Activated CD4-positive, alpha-beta T cell treated with anti-CD3 and anti-CD28 coated beads, Interleukin-10, Interleukin-2, amounts not matched to agents 100 ng/mL and 50 ng/mL, durations not matched to agents 16 hours and 8 hours (primary cell): Measurements from ENCODE around the gene RCOR2.

Experiments
- DNase-seq: peaks from one replicate; pipeline ENCODE4 v3.0.0-alpha.2; 2020

Gene RCOR2

GRCh38 chr11:63922673-63923192, 5.8 kb upstream of the RCOR2 start:
- DNase-seq = no peak

- DNase-seq = peak; percentile 39
Measured at GRCh38 chr11:63920939-63921417, 4.0 kb upstream of the RCOR2 start.

DNA sequence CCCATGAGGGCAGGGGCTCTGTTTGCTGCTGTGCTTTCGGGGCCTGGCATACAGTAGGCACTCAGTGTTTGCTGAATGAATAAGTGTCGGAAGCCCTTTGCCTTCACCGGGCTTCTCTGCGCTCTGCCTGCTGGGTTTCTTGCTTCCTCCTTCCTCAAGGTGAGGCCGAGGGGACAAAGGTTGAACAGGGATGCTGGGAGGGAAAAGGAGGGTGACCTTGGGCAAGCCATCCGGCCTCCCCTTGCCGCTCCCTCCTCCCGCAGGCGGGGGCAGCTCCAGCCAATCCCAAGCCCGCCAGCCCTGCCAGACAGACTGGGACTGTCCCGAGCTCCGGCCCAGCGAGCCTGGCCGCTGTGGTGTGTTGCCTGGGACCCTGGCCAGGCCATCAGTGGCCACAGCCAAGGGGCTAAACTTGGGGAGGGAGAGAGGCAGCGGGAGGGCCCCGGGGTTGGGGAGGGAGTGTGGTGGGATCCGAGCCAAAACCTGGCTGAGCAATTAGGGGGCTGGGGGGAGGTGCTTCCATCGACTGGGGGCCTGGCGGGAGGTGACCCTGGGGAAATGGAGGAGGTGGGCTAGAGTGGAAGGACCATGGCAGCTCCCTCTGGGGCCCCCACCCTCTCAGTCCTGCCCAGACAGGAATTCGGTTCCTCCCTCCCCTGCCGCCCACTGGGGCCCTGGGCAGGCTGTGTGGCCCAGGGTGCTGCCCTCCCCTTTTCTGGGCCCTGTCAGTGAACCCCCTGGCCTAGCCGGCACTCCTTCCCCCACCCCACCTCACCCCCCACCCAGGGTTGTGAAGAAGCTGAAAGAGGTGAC, 3.4 kb upstream of the RCOR2 start:
- DNase-seq = no peak

DNA sequence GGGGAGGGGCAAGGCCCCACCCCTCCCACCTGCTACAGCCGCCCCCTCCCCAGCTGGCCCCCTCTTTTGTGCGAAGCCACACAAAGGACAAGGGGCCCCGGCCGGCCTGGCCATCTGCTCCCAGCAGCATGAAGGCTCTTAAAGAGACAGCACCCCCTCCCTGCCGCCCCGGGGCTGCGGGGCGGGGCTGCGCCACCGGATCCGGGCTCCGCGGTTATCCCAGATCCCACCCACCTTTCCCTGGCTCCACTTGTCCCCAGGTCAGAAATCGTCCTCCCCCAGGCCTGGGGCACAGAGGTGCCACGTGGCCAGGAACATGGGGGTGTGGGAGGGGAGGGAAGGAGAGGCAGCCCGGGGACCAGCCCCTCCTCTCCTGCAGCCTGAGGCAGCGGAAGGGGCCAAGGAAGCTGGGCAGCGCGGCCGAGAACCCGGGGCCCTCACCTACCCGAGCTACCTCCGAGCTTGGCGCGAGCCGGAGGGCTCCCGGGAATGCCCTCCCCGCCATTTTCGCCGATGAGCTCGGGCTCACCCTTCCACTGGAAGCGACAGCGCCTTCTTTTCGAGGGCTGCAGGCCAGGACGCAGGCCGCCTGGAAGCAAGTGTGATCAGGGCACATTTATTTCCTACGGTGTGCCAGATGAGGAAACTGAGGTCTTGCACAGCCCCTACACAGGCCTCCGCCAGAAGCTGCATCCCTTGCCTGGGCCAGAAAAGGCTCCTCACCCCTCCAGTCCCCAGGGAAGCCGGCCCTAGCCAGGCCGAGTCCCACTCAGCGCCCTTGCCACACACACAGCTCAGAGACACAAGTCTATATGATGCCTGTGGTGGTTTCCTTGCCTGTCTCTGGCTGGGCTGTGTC, 2.5 kb upstream of the RCOR2 start:
- DNase-seq = no peak

DNA sequence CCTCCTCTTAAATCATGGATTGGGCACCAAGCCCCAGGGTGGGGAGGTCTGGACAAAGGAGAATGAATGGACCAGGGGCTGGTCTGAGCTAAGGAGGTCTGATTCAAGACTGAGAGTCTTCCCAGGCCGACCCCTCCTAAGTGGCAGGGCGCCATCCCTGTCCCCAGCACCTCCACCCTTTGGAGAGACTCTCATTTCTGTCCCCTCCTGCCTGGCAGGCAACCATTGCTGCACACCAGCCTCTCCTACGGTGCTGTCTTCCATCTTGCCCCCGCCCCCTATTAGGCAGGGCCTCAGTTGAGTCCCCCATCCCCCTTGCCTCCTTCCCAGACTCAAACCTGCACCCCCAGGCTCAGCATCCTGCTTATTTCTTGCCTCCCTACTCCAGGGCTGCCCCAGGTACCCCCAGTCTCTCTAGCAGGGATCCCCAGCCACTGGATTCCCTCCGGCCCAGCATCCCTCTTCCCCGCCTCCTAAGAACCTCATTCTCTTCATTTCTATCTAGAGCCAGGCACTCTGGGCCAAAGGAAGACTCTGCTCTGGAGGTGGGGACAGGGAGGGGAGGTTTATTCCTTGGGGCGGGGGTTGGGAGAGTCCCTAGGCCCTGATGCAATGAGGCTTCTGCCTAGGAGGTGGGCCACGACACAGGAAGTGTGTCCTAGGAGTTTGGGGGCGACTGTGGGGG, 1.7 kb upstream of the RCOR2 start:
- no peak for DNase-seq

- peak; percentile 26 for DNase-seq
Measured at GRCh38 chr11:63917692-63918506, 935 bp upstream of the RCOR2 start.

DNA sequence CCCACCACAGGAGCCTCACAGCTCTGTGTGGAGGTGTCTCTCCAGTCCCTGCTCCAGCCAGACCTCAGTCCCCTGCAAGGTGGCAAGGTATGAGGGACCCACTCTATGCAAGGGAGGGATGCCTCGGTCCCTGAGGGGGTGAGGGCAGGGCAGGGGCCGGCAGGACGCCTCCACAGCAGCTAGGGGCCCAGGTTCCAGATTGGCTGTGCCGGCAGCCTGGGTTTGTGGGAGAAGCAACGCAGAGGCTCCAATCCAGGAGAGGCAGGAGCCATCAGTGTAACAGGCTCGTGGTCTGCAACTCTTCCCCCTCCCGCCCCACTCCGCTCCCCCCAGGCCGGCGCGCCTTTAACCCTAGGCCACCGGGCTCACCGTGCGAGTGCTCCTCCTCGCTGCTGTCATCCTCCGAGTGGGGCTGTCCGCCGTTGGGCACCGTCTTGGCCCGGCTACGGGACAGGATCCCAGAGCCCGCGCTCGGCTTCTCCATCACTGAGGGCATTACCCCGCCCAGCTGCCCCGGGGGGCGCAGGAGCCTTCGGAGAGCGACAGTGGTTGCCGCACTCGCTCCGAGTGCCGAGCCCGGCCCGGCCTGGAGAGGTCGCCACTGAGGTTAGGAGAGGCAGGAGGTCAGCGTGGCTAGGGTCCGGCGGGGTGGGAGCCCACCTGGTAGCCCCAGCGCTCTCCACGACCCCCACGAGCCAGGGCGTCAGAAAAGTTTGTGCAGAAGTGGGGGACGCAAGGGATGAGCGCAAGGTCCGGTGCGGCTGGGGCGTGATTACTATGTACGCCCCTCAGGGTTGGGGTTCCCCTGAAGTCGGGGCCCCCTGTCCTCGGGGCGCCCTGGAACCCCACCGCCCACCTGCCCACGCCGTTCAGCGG, 765 bp downstream of the RCOR2 start:
- peak; percentile 32 for DNase-seq

DNA sequence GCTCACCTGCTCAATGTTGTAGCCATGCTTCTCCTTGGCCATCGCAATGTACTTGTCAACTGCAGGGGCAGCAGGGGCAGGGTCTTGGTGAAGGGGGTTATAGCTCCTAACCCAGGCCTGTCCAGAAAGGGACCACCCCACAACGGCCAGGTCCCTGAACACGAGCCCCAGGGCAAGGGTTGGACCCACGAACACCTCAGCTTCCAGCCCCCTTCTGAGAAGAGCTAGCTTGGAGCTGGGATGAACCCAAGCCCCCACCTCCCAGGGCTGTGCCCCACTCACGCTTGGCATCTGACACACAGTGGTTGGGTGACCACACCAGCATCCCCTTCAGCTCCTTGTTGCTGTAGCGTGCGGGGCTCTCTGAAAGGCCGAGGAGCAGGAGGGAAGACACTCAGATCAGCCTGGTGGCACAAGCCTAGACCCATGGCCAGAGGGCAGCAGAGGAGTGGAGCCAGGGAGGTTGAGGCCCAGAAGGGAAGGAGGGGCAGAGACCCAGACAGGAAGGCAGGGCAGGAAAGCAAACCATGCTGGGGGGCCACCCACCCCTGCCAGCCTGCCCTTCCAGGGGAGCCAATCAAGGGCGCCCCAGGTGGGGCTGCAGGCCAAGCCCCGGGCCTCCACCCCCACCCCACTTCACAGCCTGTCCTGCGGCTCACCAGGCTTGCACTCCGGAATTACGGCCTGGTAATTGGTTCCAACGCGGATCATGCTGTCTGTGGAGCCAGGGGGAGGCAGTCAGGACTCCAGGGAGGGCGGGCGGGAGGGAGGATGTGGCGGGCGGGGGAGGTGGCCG, 1.9 kb downstream of the RCOR2 start:
- no peak for DNase-seq

- DNase-seq = no peak
Measured at GRCh38 chr11:63913866-63914830, 2.8 kb downstream of the RCOR2 start.

- DNase-seq = no peak
Measured at GRCh38 chr11:63912678-63913077, 4.3 kb downstream of the RCOR2 start.

- no peak for DNase-seq
Measured at GRCh38 chr11:63911876-63912275, 5.1 kb downstream of the RCOR2 start.

DNA sequence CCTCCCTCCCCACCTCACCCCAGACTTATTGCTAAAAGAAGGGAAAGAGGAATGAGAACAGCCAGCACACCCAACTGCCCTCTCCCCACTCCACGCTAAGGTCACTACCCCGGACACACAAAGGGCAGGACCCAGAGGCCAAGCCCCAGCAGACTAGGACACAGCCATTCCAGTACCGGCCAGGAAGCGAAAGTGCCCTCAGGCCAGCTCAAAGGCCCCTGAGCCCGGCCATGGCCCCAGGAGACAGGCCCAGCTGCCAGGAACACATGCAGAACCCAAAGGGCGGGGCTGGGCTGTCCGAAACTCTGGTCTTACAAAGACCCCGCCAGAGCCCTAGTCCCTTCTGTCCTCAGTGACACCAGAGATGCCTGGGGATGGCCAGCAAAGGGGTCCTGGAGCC, 5.5 kb downstream of the RCOR2 start:
- no peak for DNase-seq

- DNase-seq = no peak
Measured at GRCh38 chr11:63910675-63911074, 6.3 kb downstream of the RCOR2 start.

DNA sequence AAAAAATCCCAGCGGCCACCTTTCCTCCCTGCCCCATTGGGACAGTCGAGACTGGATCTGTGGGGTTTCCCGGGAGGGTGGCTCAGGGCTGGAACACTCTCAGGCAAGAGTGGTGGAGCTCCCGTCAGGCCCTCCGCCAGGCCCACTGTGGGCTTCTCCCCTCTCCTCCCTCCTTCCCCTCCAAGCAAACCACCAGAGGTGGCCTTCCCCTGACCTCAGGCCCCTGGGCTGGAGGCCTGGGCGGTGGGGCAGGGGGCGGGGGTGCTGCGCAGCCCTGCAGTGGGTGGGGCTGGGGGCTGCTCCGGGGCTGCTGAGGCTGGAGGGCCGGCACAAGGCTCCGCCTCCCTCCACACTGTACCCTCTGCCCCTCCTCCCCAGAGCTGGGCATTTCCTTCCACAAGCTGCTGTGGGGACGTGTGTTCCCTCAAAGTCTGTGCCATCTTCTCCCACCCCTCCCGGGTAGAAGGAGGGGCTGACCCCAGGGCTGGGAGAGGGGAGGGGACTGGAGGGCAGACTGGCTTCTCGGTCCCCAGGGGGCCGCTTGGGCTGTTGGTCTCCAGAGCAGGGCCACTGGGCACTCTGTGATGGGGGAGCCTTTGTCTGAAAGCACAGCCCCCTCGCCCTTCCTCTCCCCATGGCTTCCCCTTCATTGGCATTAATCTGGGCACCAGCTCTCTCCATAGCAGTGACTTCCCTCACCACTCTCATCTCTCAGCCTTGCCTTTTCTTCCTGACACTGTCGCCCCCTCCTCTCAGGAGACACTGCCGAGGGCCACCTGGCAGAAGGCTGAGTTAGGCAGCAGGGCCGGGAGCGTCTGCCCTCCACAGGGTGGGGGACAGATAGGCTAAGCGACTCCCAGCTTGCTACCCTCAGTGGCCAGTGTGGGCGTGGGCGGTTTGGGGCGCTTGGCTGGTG, 7.1 kb downstream of the RCOR2 start:
- DNase-seq = no peak

GRCh38 chr11:63908631-63909401, 8.1 kb downstream of the RCOR2 start:
- no peak for DNase-seq

DNA sequence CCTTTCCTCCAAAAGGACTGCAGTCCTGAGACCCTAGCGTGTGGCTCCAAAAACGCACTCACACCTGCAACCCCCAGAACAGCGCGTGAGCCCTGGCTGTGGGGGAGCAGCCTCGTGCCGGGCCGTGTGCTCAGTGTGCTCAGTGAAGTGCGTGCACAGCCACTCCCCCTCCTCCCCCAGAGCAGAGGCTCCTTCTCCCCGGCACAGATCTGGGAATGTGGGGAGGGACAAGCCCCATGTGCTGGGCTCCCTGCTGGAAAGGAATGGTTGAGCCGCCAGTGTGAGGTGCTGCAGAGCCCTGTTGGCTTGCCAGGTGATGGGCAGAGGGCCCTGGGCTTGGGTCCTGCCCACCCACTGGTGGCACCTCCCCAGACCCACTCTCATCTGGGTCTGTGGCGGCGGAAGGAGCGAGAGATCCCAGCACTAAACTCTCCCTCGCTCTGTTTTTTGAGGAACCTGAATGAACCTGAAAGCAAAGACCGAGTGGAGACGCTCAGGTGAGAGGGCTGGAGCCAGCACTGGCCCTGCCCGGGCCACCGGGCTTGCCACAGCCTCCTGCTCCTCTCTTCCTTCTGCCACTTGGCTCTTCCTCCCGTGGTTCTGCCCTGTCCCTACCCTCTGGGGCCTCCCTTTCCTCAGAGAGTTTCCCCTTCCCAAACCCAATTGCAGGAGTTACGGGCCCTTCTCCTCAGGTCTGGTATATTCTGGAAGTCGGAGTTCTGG, 9.0 kb downstream of the RCOR2 start:
- DNase-seq = no peak
